ENCODE results near the gene DHRS3. TPM values are rescaled to one million over a fixed set of nuclear protein-coding genes. Genes with fewer than 3 reads are reported as not detected.

The DHRS3 gene
- total and polyA plus RNA-seq, 10 of the 15 experiments (the other 5 are each of a cell fraction or from before 2014, with no cell fraction given) = 0.23 to 29.7 (median 1.2) TPM

DNA sequence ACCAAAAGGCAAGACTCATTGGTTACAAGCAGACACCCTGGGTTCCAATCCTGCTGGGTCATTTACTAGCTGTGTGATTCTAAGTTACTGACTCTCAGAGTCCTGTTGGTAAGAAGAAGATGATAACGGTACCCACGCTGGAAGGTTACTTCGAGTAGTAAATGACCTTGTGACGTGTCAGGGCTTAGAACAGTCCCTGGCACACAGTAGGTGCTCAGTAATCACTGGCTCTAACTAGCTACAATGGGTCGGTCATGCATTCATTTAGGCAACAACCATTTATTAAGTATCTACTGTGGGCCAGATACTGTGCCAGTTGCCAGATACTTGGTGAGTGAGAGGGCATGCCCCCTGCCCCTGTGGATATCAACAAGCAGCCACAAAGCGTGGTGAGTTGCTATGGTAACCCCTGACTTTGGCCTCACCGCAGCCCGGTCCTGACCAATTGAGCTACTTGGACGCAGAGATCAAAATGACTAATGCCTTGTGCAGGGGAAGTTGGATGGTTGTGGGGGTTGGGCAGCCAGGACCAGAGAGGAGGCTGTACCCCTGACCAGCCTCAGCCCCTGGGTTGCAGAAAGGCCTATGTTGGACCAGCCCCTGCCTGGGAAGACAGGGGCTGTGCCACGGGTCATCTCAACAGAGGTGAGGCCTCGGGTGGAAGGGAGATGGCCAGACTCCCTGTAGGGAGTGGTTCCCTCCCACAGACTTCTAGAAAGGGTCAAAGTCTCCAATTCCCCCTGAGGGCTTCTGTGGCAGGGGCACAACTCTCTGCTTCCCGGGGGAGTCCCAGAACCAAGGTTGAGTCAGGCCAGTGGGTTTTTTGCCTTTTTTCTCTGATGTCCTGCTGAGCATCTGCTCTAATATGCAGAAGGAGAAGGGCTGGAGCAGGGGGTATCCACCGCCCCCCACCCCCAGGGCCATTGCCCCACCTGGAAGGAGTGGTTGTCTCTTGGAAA, 16.0 kb downstream of the DHRS3 start (continued):
- TF ChIP-seq, protein P1, sequence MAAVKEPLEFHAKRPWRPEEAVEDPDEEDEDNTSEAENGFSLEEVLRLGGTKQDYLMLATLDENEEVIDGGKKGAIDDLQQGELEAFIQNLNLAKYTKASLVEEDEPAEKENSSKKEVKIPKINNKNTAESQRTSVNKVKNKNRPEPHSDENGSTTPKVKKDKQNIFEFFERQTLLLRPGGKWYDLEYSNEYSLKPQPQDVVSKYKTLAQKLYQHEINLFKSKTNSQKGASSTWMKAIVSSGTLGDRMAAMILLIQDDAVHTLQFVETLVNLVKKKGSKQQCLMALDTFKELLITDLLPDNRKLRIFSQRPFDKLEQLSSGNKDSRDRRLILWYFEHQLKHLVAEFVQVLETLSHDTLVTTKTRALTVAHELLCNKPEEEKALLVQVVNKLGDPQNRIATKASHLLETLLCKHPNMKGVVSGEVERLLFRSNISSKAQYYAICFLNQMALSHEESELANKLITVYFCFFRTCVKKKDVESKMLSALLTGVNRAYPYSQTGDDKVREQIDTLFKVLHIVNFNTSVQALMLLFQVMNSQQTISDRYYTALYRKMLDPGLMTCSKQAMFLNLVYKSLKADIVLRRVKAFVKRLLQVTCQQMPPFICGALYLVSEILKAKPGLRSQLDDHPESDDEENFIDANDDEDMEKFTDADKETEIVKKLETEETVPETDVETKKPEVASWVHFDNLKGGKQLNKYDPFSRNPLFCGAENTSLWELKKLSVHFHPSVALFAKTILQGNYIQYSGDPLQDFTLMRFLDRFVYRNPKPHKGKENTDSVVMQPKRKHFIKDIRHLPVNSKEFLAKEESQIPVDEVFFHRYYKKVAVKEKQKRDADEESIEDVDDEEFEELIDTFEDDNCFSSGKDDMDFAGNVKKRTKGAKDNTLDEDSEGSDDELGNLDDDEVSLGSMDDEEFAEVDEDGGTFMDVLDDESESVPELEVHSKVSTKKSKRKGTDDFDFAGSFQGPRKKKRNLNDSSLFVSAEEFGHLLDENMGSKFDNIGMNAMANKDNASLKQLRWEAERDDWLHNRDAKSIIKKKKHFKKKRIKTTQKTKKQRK (IDR thresholded peaks at IDR 0.05; ENCODE audit: low read depth, low read length) = no peak
- TF ChIP-seq IRF4 (IDR thresholded peaks at IDR 0.05; ENCODE audit: low read depth, low read length) (peak; percentile 71; the same call in 1 of the 2 replicates), EZH2 (IDR thresholded peaks at IDR 0.05; ENCODE audit: borderline replicate concordance, control insufficient read depth, low read depth, low read length) (no peak), SP1 (IDR thresholded peaks at IDR 0.05; ENCODE audit: low read depth, low read length) (no peak), SMC3 (IDR thresholded peaks at IDR 0.05; ENCODE audit: borderline replicate concordance, low read length) (no peak), JUNB (IDR thresholded peaks at IDR 0.05) (0 out of 2 replicates have a peak, but pooled peaks have one; percentile 34), PAX5 (IDR thresholded peaks at IDR 0.05; ENCODE audit: borderline replicate concordance, low read depth, low read length) (no peak), FOS (IDR thresholded peaks at IDR 0.05; ENCODE audit: borderline replicate concordance, extremely low read depth, insufficient read length) (no peak), HDGF (IDR thresholded peaks at IDR 0.05) (no peak), POLR2AphosphoS5 (IDR thresholded peaks at IDR 0.05; ENCODE audit: low read length) (no peak), MXI1 (IDR thresholded peaks at IDR 0.05; ENCODE audit: low read depth, low read length) (0 out of 2 replicates have a peak, but pooled peaks have one; percentile 44), KDM1A (IDR thresholded peaks at IDR 0.05; ENCODE audit: borderline replicate concordance) (no peak), USF2 (IDR thresholded peaks at IDR 0.05; ENCODE audit: borderline replicate concordance, low read depth, low read length) (no peak), RFX5 (IDR thresholded peaks at IDR 0.05; ENCODE audit: low read depth, low read length) (0 out of 2 replicates have a peak, but pooled peaks have one; percentile 50), BACH1 (IDR thresholded peaks at IDR 0.05; ENCODE audit: borderline replicate concordance) (no peak), PBX3 (IDR thresholded peaks at IDR 0.05; ENCODE audit: insufficient replicate concordance, low read depth, low read length) (no peak), NFXL1 (IDR thresholded peaks at IDR 0.05; ENCODE audit: borderline replicate concordance) (no peak), PML (IDR thresholded peaks at IDR 0.05; ENCODE audit: low read length) (no peak)
- TF ChIP-seq, protein P2, sequence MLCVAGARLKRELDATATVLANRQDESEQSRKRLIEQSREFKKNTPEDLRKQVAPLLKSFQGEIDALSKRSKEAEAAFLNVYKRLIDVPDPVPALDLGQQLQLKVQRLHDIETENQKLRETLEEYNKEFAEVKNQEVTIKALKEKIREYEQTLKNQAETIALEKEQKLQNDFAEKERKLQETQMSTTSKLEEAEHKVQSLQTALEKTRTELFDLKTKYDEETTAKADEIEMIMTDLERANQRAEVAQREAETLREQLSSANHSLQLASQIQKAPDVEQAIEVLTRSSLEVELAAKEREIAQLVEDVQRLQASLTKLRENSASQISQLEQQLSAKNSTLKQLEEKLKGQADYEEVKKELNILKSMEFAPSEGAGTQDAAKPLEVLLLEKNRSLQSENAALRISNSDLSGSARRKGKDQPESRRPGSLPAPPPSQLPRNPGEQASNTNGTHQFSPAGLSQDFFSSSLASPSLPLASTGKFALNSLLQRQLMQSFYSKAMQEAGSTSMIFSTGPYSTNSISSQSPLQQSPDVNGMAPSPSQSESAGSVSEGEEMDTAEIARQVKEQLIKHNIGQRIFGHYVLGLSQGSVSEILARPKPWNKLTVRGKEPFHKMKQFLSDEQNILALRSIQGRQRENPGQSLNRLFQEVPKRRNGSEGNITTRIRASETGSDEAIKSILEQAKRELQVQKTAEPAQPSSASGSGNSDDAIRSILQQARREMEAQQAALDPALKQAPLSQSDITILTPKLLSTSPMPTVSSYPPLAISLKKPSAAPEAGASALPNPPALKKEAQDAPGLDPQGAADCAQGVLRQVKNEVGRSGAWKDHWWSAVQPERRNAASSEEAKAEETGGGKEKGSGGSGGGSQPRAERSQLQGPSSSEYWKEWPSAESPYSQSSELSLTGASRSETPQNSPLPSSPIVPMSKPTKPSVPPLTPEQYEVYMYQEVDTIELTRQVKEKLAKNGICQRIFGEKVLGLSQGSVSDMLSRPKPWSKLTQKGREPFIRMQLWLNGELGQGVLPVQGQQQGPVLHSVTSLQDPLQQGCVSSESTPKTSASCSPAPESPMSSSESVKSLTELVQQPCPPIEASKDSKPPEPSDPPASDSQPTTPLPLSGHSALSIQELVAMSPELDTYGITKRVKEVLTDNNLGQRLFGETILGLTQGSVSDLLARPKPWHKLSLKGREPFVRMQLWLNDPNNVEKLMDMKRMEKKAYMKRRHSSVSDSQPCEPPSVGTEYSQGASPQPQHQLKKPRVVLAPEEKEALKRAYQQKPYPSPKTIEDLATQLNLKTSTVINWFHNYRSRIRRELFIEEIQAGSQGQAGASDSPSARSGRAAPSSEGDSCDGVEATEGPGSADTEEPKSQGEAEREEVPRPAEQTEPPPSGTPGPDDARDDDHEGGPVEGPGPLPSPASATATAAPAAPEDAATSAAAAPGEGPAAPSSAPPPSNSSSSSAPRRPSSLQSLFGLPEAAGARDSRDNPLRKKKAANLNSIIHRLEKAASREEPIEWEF (IDR thresholded peaks at IDR 0.05; ENCODE audit: insufficient replicate concordance, low read depth, low read length) = no peak
